ENCODE data around the gene GPRC6A.

GRCh38 chr6:116872771-116873170 lies 43.9 kb upstream of the GPRC6A start:
- TF ChIP-seq CTCF (IDR thresholded peaks at IDR 0.05; ENCODE audit: low read length) (no peak), EZH2 (IDR thresholded peaks at IDR 0.05; ENCODE audit: borderline replicate concordance, low read length) (no peak)
